SK-N-MC (cell line): ENCODE data around the gene OBSCN.

Experiments used
- EZH2 ChIP-seq: fragments of 200-600 bp; sonication (generic); IDR thresholded peaks from one replicate; pipeline ENCODE4 v1.6.1; 2017; ENCODE audit warnings: antibody characterized with exemption
- FOXP2 ChIP-seq: optimal IDR thresholded peaks from 2 replicates; pipeline ENCODE3; 2011; ENCODE audit warnings: mild to moderate bottlenecking, moderate library complexity; ENCODE audit not compliant: insufficient read depth; ENCODE audit errors: extremely low read length, control extremely low read depth

DNA sequence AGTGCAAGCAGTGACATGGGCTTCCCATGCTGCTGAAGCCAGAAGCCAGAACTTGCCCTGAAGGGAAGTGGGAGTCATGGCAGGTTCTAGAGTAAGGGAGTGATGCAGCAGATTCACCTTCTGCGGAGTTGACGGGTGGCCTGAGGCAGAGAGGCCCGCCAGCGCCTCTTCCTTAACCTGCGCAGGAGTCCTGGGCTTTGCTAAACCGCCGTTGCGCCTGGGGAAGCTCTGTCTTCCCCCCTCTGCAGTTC, 67.3 kb downstream of the OBSCN start:
- TF ChIP-seq EZH2 (no peak), FOXP2 (no peak)
